MV-4-11 (cell line): ENCODE results near the gene FCRL3.
A peak's percentile ranks its signal among the peaks of the same experiment; 100 is the strongest.

Source experiments
- DNase-seq: peaks from one replicate; lab custom pipeline; 2025; lab: John Stamatoyannopoulos, UW

Gene FCRL3

DNA sequence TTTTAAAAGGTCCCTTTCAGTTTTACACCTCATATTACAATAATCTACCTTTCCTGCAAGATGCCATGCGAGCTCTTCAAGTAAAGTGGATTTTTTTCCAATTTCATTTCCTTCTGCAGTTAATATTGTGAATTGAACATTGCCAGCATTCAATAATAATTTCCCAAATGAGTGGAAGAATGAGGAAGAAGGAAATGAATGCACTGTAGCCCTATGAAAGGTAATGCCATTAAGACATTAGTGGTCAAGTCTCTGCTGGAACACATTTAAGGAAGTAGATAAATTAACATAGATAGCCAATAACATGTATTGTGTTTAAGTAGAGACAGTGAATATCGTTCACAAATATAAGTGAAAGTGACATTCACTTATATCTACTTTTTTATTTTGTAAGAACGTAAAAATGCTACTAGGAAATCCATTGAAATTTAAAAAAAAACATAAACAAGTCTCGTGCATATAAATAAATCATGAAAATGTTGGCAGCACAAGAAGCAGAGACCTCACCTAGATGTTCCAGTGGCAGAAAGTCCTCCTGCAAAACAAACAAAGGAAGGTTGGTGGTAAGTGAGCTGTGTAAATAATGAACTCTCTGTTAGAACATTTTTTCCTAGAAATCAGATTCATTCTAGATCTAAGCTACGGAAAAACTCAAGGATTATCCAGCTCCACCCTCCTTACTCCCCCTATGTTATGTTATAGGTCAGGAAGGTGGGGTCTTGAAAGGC, 17.7 kb downstream of the FCRL3 start:
- no peak for DNase-seq

DNA sequence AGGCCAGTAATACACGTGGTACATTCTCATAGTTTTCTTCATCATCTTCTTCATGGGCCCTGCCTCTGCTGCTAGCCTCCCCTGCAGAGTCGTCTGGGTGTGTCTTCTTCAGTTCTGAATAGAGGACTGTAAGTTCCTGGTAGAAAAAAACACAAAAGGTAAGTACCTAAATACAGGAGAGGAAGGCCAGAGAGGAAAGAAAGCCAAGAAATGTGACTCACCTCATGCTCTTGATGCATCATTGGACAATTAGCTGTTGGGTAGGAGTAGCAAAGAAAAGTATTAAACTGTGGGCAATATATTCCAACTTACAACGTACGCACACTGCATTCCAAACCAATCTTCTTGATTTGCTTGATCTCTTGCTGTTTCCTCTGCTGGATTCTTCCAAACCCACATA, 21.8 kb downstream of the FCRL3 start:
- DNase-seq, result no peak

GRCh38 chr1:157673008-157673407, 27.6 kb downstream of the FCRL3 start:
- no peak for DNase-seq

GRCh38 chr1:157671895-157672294, 28.7 kb downstream of the FCRL3 start:
- DNase-seq, result no peak

GRCh38 chr1:157659576-157660247, 40.9 kb downstream of the FCRL3 start:
- peak; percentile 34 for DNase-seq

GRCh38 chr1:157658571-157658970, 42.0 kb downstream of the FCRL3 start:
- DNase-seq, result no peak

DNA sequence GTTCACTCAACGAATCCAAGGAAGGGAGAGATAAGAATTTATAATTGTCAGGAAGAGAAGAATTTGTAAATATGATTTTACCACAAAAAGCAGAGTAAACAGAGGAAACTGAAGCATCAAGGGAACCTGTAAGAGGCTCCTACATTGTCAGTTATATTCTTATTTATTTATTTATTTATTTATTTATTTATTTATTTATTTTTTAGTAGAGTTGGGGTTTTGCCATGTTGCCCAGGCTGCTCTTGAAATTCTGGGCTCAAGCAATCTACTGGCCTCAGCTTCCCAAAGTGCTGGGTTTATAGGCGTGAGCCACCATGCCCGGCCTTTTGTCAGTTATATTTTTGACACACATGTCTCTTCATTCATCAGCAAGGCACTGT, 47.1 kb downstream of the FCRL3 start:
- DNase-seq, result no peak

DNA sequence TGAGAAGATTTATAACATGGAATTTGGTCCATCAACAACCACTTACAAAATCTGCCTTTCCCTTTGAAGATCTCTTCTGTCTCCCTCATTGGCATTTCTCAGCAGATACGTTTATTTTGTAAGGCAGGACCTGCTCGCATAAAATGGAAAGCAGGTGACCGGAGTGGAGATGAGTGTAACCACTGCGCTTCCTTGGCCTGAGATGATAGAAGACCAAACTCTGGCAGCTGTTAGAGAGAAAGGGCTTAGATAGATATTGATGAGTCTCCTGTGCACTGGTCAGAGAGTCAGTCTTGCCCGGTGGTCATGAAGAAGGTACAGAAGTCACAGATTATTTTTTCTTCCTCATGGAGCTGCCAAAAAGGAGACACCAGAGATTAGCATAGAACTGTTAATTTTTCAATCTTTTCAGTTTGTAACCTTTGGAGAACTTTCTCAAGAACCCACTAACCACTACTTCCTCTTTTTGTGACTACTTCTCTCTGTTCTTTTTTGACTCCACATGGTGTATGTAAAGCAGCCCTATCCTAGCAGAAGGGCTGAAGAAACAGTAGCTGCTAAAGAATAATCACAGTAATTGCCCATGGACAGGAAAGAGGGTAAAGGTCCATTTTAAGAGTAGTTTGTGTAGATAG, 47.6 kb downstream of the FCRL3 start:
- peak; percentile 96 for DNase-seq

DNA sequence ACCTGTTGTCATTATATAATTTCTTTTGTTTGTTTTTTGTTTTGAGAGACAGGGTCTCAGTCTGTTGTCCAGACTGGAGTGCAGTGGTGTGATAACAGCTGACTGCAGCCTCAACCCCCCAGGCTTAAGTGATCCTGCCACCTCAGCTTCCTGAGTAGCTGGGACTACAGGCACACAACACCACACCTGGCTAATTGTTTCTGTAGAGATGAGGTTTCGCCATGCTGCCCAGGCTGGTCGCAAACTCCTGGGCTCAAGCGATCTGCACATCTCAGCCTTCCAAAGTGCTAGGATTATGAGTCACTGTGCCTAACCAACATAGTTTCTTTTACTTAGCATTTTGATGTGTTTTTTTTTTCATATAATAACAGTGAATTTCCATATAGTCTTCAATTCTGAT, 52.3 kb downstream of the FCRL3 start:
- no peak for DNase-seq

- DNase-seq, result peak; percentile 70
Measured at GRCh38 chr1:157646144-157646543, 54.4 kb downstream of the FCRL3 start.

DNA sequence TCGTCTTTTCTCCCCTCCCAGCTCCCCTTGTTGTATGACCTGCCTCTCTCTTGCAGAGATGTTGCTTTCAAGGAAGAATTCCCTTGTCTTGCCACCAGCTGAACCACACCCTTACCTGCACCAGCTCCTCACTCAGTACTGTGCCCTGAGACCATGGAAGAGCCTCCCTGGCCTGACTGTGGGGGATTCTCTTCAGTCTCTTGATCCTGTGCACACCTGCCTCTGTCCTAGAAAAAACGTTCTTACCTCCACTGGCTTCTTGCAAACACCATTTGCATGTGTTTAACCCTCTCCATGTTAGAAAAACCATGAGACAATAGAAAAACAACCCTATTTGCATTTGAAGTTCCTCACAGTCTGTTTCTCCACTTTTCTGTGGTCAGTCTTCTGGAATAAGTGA, 59.4 kb downstream of the FCRL3 start:
- DNase-seq, result no peak

DNA sequence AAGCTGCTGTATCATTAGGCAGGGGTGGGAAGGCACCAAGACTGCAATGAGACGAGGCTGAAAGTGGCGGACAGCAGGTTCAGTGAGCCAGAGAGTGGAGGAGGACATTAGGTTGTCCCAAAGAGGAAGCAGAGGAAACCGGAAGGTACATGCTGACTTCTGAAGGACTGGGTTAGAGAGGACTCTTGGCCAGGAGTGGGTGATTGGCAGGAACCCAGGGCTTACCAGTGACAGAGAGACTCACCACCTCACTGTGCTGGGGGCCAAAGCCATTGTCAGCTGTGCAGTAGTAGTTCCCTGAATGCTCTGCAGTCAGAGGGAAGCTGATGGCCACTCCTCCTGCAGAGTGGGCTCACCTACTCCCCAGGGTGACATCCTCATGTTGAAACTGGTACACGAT, 60.8 kb downstream of the FCRL3 start:
- DNase-seq, result no peak

GRCh38 chr1:157628773-157629172, 71.8 kb downstream of the FCRL3 start:
- DNase-seq, result no peak
